LNCAP (cell line): ENCODE measurements around the gene FAAP100.

Source experiments
- CTCF ChIP-seq: fragments of 450-650 bp; IDR thresholded peaks from 2 replicates; pipeline ENCODE4 v1.5.1; 2017; ENCODE audit warnings: mild to moderate bottlenecking

FAAP100 gene

GRCh38 chr17:81500047-81500446 is 52.1 kb downstream of the FAAP100 start:
- no peak for TF ChIP-seq CTCF

- TF ChIP-seq CTCF, result no peak
Observed at GRCh38 chr17:81499601-81499970, 52.6 kb downstream of the FAAP100 start.

- TF ChIP-seq CTCF, result no peak
Observed at GRCh38 chr17:81498953-81499600, 53.1 kb downstream of the FAAP100 start.

- TF ChIP-seq CTCF, result no peak
Observed at GRCh38 chr17:81494626-81495377, 57.4 kb downstream of the FAAP100 start.

- TF ChIP-seq CTCF, result no peak
Observed at GRCh38 chr17:81493198-81494038, 58.7 kb downstream of the FAAP100 start.

- no peak for TF ChIP-seq CTCF
Observed at GRCh38 chr17:81492706-81493105, 59.4 kb downstream of the FAAP100 start.

GRCh38 chr17:81492202-81492601 is 60.0 kb downstream of the FAAP100 start:
- TF ChIP-seq CTCF, result no peak
